ENCODE data around the gene FBXW2. TPM values are rescaled to one million over a fixed set of nuclear protein-coding genes. Genes with fewer than 3 reads are reported as not detected.

The FBXW2 gene
- total RNA-seq, 4 donors from 2014 or later: 41.2 to 58.8 (median 44.3) TPM

DNA sequence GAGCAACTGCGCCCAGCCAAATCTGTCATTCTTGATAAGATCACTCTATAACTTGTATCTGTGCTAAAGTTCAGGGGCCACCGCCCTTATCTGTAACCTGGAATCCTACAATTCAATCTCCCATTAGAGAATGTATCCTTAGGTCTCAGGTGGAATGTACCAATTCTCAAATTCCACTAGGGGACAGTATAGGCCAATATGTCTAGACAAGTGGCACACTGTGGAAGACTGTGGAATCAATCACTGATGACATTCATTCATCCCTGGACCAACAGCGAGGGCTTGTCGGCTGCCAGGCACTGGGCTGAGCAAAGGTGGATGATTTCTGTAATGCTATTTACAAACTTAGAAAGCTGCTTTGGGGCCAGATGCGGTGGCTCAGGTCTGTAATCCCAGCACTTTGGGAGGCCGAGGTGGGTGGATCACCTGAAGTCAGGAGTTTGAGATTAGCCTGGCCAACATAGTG lies 50.2 kb downstream of the FBXW2 start:
- TF ChIP-seq, protein P1, sequence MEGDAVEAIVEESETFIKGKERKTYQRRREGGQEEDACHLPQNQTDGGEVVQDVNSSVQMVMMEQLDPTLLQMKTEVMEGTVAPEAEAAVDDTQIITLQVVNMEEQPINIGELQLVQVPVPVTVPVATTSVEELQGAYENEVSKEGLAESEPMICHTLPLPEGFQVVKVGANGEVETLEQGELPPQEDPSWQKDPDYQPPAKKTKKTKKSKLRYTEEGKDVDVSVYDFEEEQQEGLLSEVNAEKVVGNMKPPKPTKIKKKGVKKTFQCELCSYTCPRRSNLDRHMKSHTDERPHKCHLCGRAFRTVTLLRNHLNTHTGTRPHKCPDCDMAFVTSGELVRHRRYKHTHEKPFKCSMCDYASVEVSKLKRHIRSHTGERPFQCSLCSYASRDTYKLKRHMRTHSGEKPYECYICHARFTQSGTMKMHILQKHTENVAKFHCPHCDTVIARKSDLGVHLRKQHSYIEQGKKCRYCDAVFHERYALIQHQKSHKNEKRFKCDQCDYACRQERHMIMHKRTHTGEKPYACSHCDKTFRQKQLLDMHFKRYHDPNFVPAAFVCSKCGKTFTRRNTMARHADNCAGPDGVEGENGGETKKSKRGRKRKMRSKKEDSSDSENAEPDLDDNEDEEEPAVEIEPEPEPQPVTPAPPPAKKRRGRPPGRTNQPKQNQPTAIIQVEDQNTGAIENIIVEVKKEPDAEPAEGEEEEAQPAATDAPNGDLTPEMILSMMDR (IDR thresholded peaks at IDR 0.05; ENCODE audit: low read depth): no peak

DNA sequence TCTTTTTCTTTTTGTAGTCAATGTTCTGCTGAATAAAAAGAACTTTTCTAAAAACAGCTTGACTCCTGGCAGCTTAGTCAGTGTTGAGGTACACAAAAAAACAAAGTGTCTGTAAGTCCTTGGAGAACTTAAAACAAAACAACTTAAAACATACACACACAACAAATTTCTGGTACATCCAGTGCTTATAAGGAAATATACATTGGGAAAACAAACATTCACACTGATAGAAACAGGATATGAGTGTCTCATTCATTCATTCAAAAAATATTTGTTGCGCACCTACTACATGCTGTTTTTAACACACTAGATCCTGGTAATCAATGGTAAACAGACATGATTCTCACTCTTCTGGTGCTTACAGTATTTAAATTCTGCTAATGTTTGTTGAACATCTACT lies 51.5 kb downstream of the FBXW2 start:
- TF ChIP-seq, protein P1 (IDR thresholded peaks at IDR 0.05; ENCODE audit: low read depth): no peak

DNA sequence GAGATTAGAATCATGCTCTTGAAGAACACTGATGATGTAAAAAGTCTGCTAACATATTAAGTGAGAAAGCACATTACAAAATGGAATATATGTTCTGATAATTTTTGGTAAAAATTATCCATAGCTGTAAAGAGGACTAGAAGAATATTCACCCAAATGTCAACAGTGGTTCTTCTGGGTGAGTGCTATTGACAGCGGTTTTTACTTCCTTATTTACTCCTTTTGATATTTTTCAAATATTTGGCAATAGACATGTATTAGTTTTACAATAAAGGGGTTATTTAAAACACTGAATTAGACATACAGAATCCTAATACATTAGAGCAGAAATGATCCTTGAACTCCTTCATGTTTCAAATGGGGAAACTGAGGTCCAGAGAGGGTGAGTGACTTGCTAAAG lies 52.0 kb downstream of the FBXW2 start:
- TF ChIP-seq, protein P1 (IDR thresholded peaks at IDR 0.05; ENCODE audit: low read depth): no peak

DNA sequence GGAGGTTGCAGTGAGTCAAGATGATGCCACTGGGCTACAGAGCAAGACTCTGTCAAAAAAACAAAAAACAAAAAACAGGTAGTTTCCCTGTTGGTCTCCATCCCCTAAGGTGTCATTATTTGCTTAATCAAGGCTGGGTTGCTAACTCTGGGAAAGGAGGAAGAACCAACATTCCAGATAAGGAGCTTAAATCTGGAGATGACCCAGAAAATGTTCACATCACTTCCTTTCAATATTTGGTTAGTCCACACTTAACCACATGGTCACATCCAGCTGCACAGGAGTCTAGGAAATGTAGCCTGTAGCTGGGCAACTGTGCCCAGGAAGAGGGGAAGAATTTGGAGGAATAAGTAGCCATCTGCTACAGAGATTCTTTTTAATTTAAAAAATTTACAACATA lies 53.1 kb downstream of the FBXW2 start:
- TF ChIP-seq, protein P1 (IDR thresholded peaks at IDR 0.05; ENCODE audit: low read depth): no peak

DNA sequence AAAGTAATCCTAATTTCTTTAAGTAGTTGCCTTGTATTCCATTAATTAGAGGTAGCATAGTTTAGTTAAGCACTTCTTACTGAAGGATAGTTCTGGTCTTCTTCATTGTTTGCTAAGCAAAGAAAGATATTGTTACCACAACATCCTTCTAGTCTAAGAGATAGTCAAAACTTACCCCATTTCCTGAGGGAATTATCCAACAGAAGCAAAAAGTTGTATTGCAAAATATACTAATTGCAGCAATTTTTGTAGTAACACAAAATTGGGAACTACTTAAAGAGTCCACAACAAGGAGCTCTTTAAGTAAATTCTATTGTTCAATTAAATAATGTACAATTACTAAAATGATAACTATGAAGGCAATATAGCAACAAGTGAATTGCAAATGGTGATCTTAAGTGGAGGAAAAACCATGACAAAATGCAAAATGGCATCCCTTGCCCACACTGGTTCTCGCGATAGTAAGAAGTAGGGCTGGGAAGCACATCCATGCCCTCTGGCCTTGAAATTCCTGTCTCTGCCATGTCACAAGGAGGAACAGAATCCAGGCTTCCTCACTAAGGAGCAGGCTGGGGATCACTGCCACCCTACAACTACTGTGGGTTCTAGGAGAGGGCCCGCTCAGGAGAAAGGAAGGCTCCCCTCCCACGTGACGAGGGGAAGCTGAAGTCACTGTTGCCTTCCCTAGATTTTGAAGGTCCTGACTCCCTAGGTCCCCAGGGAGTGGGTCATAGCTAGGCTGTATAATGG lies 55.6 kb downstream of the FBXW2 start:
- TF ChIP-seq, protein P1 (IDR thresholded peaks at IDR 0.05; ENCODE audit: low read depth): no peak

DNA sequence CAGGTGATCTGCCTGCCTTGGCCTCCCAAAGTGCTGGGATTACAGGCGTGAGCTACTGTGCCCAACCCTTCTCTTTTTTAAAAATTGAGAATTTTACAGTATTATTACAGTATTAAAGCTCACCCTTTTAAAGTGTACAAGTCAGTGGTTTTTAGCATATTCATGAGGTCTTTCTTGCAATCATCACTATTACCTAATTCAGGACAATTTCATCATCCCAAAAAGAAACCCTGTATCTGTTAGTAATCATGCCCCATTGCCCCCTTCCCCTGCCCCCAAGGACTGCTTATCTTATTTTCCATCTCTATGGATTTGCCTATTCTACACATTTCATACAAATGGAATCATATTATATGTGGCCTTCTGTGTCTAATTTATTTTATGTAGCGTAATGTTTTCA lies 56.3 kb downstream of the FBXW2 start:
- TF ChIP-seq, protein P1 (IDR thresholded peaks at IDR 0.05; ENCODE audit: low read depth): no peak

DNA sequence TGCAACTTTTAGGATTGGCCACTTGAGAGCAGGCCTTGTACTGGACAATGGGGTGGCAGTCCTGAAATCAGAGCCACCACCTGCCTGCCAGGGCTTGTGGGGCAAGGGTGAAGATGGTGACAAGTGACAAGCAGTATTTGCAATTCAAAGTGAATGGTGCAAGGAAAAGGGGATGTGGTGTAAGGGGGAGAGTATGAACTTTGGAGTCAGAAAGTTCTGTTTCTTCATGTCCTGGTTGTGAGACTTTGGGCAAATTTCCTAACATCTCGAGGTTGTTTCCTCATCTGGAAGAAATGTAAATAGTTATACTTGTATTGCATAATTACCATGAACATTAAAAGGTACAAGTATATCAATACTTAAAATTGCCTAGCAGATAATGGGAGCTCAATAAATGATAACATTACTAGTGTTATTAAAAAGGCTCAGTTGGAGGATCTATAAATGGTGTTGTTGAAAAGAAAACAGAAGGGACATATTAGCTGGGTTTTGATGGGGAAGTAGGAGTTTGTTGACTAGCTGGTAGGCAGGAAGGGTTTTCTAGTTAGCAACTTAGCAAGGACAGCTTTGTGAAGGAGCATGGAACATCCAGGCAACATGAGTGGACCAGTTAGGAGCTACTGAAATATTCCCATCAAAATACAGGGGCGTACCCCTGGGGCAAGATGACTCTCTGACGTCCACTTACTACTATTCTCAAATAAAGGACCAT lies 57.6 kb downstream of the FBXW2 start:
- TF ChIP-seq, protein P1 (IDR thresholded peaks at IDR 0.05; ENCODE audit: low read depth): no peak
